WI38 (cell line): ENCODE data around the gene AFTPH.

ENCODE experiments used
- H3K4me3 ChIP-seq: 2 replicates; pipeline ENCODE4 v1.5.1; 2011; ENCODE audit warnings: low read depth, mild to moderate bottlenecking, control low read depth, low read length
- CTCF ChIP-seq: IDR thresholded peaks from 2 replicates; pipeline ENCODE4 v1.5.1; 2012; ENCODE audit warnings: low read depth, mild to moderate bottlenecking, control low read depth, low read length

The AFTPH gene

GRCh38 chr2:64640153-64641044 is 116.3 kb downstream of the AFTPH start:
- H3K4me3 ChIP-seq = no peak overlapping the region
- no peak for TF ChIP-seq CTCF

GRCh38 chr2:64641599-64641998 is 117.5 kb downstream of the AFTPH start:
- H3K4me3 ChIP-seq = no peak overlapping the region
- no peak for TF ChIP-seq CTCF
